K562 (cell line): ENCODE data around the gene ADIPOR2. TPM values are rescaled to one million over a fixed set of nuclear protein-coding genes. Genes with fewer than 3 reads are reported as not detected.

Source experiments
- ATAC-seq: fragments of 200-7000 bp; cut with Tn5 transposase; 3 replicates; pipeline ENCODE4 v1.9.1; 2020; ENCODE audit warnings: moderate library complexity
- BruUV-seq: library from RNA; stranded (reverse); fragments of 400-500 nt; replicated peaks from 2 replicates; lab custom pipeline; 2021; lab: Mats Ljungman, UMichigan
- CTCF ChIA-PET: fragments of 300-600 bp; formaldehyde crosslinking; extraction: SDS; loops from one replicate; lab custom pipeline; 2021; ENCODE audit warnings: low intra/inter-chr PET ratio; lab: Yijun Ruan, JAX
- POLR2A ChIA-PET: fragments of 300-600, 350-650 bp; sonication (Branson Sonifier 250); formaldehyde crosslinking; extraction: SDS; loops from one replicate; lab custom pipeline; 2021; ENCODE audit warnings: antibody characterized with exemption, inconsistent platforms; lab: Yijun Ruan, JAX
- DNase-seq, 4 experiments: peaks; one replicate each; pipeline versions ENCODE4 v3.0.0 to v3.0.0-alpha.2; 2011 to 2018; ENCODE audit warnings: low spot score in 3 of 4, mixed read lengths in 3 of 4; ENCODE audit errors: extremely low read depth in 1 of 4
- FAIRE-seq: peaks from 2 replicates; lab custom pipeline; 2011; peaks lifted over from hg19 to GRCh38; lab: Jason Lieb, UNC
- H2AFZ ChIP-seq: 2 replicates; pipeline ENCODE4 v1.6.0; 2011; ENCODE audit warnings: low read depth, low read length, control low read depth, inconsistent platforms
- H3K27ac ChIP-seq: fragments of 200-600 bp; 3 replicates; pipeline ENCODE4 v1.8.0; 2011; ENCODE audit warnings: low read depth, mild to moderate bottlenecking, control low read depth, inconsistent platforms, low read length, moderate library complexity, mixed read lengths; ENCODE audit errors: extremely low read depth
- H3K27me3 ChIP-seq, 2 experiments: fragments of 300-600 bp in 1 of 2; 2 replicates in 1 of 2; 3 replicates in 1 of 2; pipeline versions ENCODE4 v1.6.0 to v1.8.0; 2011; ENCODE audit warnings: inconsistent platforms in 2 of 2, low read length in 2 of 2, mild to moderate bottlenecking in 1 of 2, mixed read lengths in 1 of 2, moderate library complexity in 1 of 2; ENCODE audit not compliant: control insufficient read depth in 2 of 2, insufficient read depth in 2 of 2
- H3K36me3 ChIP-seq: fragments of 300-600 bp; 3 replicates; pipeline ENCODE4 v1.8.0; 2011; ENCODE audit warnings: mild to moderate bottlenecking, low read length, inconsistent platforms; ENCODE audit not compliant: control insufficient read depth, insufficient read depth
- H3K4me1 ChIP-seq, 2 experiments: fragments of 200-600 bp in 1 of 2; replicated peaks in 1 of 2; 2 replicates in 1 of 2; 3 replicates in 1 of 2; pipeline versions ENCODE4 v1.5.1 to v1.8.0; 2011; ENCODE audit warnings: inconsistent platforms in 2 of 2, low read length in 2 of 2, mild to moderate bottlenecking in 1 of 2, mixed read lengths in 1 of 2, moderate library complexity in 1 of 2; ENCODE audit not compliant: control insufficient read depth in 2 of 2, insufficient read depth in 2 of 2
- H3K4me2 ChIP-seq: 2 replicates; pipeline ENCODE4 v1.6.1; 2011; ENCODE audit warnings: low read length, control low read depth, inconsistent platforms, mixed read lengths; ENCODE audit not compliant: insufficient read depth
- H3K4me3 ChIP-seq: fragments of 200-600 bp; sonication (generic), shearing (Covaris generic); 2 replicates; pipeline ENCODE4 v1.5.1; 2016; ENCODE audit warnings: control low read depth, inconsistent platforms
- H3K79me2 ChIP-seq: fragments of 200-600 bp; 3 replicates; pipeline ENCODE4 v1.8.0; 2011; ENCODE audit warnings: low read length, inconsistent platforms; ENCODE audit not compliant: control insufficient read depth, insufficient read depth
- H3K9ac ChIP-seq, 2 experiments: 2 replicates each; pipeline versions ENCODE4 v1.6.0 to v1.6.1; 2011; ENCODE audit warnings: low read depth in 2 of 2, low read length in 2 of 2, control low read depth in 1 of 2, inconsistent platforms in 1 of 2, mild to moderate bottlenecking in 1 of 2, mixed read lengths in 1 of 2; ENCODE audit not compliant: insufficient read depth in 1 of 2
- H3K9me1 ChIP-seq: one replicate; pipeline ENCODE4 v1.6.0; 2011; ENCODE audit warnings: inconsistent platforms, mild to moderate bottlenecking, low read length, moderate library complexity; ENCODE audit not compliant: control insufficient read depth, insufficient read depth
- H3K9me3 ChIP-seq: replicated peaks from 2 replicates; pipeline ENCODE4 v1.5.1; 2011; ENCODE audit warnings: low read depth, low read length, inconsistent platforms; ENCODE audit not compliant: control insufficient read depth, insufficient read depth
- H4K20me1 ChIP-seq: replicated peaks from 2 replicates; pipeline ENCODE4 v1.6.1; 2011; ENCODE audit warnings: low read length, inconsistent platforms, mixed read lengths; ENCODE audit not compliant: control insufficient read depth, insufficient read depth
- ASH1L ChIP-seq: fragments of 450-650 bp; IDR thresholded peaks from 2 replicates; pipeline ENCODE4 v1.6.1; 2018; ENCODE audit warnings: borderline replicate concordance, mild to moderate bottlenecking, low read depth; ENCODE audit not compliant: partially characterized antibody
- CREB5 ChIP-seq: fragments of 250-450 bp; sonication (Bioruptor Pico); IDR thresholded peaks from 2 replicates; pipeline ENCODE4 v1.5.0; 2020; ENCODE audit warnings: mild to moderate bottlenecking
- FOXP4 ChIP-seq: sonication (generic); formaldehyde crosslinking; IDR thresholded peaks from 2 replicates; pipeline ENCODE4 v1.8.0; 2022; ENCODE audit warnings: mild to moderate bottlenecking, missing genetic modification reagents, borderline replicate concordance
- HDGF ChIP-seq: fragments of 450-650 bp; IDR thresholded peaks from 2 replicates; pipeline ENCODE4 v1.6.1; 2016
- MIER1 ChIP-seq: fragments of 450-650 bp; IDR thresholded peaks from 2 replicates; pipeline ENCODE4 v1.6.1; 2016; ENCODE audit warnings: antibody characterized with exemption, mild to moderate bottlenecking, low read depth
- PHB2 ChIP-seq: fragments of 450-650 bp; IDR thresholded peaks from 2 replicates; pipeline ENCODE4 v1.6.1; 2017; ENCODE audit warnings: low read depth
- SMARCE1 ChIP-seq: fragments of 450-650 bp; IDR thresholded peaks from 2 replicates; pipeline ENCODE4 v1.7.1; 2016; ENCODE audit warnings: mild to moderate bottlenecking
- SREBF1 ChIP-seq: fragments of 150-350 bp; IDR thresholded peaks from 2 replicates; pipeline ENCODE4 v1.6.1; 2014; ENCODE audit warnings: antibody characterized with exemption, low read depth, low read length, borderline replicate concordance
- WGBS: fragments of 100-300 bp; shearing (Covaris generic); methylation state at CpG from one replicate; pipeline ENCODE4 v1.1.6; 2016; ENCODE audit warnings: low coverage, mixed read lengths; ENCODE audit not compliant: insufficient coverage; ENCODE audit errors: missing lambda C conversion rate; 5-methylcytosine and 5-hydroxymethylcytosine counted together
- in situ Hi-C: fragments of 300-500 bp; cut with MboI; formaldehyde crosslinking; loops from 4 replicates; pipeline ENCODE4 v1.15.0; 2018; ENCODE audit warnings: inconsistent platforms, mixed read lengths
- intact Hi-C: fragments of 100-400 bp; cut with micrococcal nuclease; formaldehyde crosslinking; loops from 2 replicates; pipeline ENCODE4 v1.14.2; 2022
- polyA plus RNA-seq, 8 experiments: library from polyadenylated mRNA; depleted of rRNA in 4 of 8; stranded (reverse) in 5 of 8; unstranded in 3 of 8; fragments of >200 nt; fragmentation: Nextera tagmentation in 2 of 8; fragmentation: Illumina TruSeq in 1 of 8; extraction: Ambion mirVana in 2 of 8; extraction: Trizol in 1 of 8; gene quantifications; 2 replicates each; pipeline versions ENCODE4 v1.2.1 to v1.2.3, GENCODE V29; 2011 to 2014; ENCODE audit warnings: inconsistent platforms in 1 of 8, missing spikeins in 1 of 8
- total RNA-seq, 7 experiments: library from RNA; depleted of rRNA in 6 of 7; stranded (reverse); fragments of >200 nt in 6 of 7; fragmentation: Illumina TruSeq in 2 of 7; extraction: Trizol in 2 of 7; gene quantifications; 2 replicates each; pipeline versions ENCODE4 v1.2.1 to v1.2.3, GENCODE V29; 2011 to 2021; ENCODE audit warnings: low replicate concordance in 1 of 7

ADIPOR2 gene
- total and polyA plus RNA-seq, 9 of the 15 experiments (the other 6 are each of a cell fraction or from before 2014, with no cell fraction given): 10.9 to 63.5 (median 46.0) TPM

DNA sequence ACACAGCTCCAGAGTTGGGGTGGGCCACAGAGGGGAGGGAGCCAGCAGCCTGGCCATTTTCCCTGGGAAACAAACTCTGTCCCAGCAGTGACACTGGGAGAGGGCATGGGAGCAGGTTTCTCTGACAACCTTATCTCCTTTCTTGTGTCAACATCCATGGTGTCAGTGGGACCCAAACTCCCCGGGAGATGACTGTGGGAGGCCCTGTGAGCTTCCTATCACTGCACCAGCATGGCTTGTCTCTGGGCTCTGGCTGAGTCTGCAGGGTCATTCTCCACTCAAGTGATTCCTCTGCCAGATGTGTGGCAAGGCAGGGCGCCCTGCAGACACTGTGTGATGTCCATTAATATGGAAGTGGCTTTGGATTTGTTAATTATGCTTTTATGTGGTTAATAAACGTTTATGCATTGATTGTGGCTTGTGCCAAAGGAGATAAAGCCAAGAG lies 139.6 kb downstream of the ADIPOR2 start:
- Histone ChIP-seq H3K27ac (no peak overlapping the region), H3K36me3 (no peaks in the 10 kb centered on the region), H3K9ac (no peak overlapping the region), H3K9me3 (no peaks in the 10 kb centered on the region), H3K9me1 (no peaks in the 10 kb centered on the region), H3K27me3 (peaks cover 19 to 76% of the 10 kb centered on the region in 2 experiments; a peak in 4 of 5 replicates), H3K4me3 (no peak overlapping the region), H2AFZ (no peak overlapping the region), H3K4me2 (no peak overlapping the region), H3K79me2 (no peaks in the 10 kb centered on the region), H4K20me1 (peaks cover 11% of the 10 kb centered on the region; the same call in 1 of the 2 replicates), H3K4me1 (peaks cover 0 to 18% of the 10 kb centered on the region in 2 experiments; a peak in 2 of 5 replicates)
- POLR2A ChIA-PET: interaction anchor here (1.2 kb wide), 1 partner anchor 17 kb away, joined by 3 read pairs; no protein-coding TSS in a partner anchor
- CTCF ChIA-PET: no interaction called here
- TF ChIP-seq HDGF (no peak), CREB5 (CRISPR knock-in tag) (no peak), SMARCE1 (no peak), FOXP4 (CRISPR knock-in tag) (no peak), PHB2 (no peak), ASH1L (no peak), SREBF1 (no peak), MIER1 (no peak)
- no peak for DNase-seq
- in situ Hi-C loops (no loop called here), intact Hi-C loops (no loop called here)
- no TSS peak for BruUV-seq
- no peak for ATAC-seq
- WGBS: 0% methylated on average over 2 of the region's 3 CpGs
- FAIRE-seq: no peak
